Measurements from ENCODE around the gene OPCML. TPM values are rescaled to one million over a fixed set of nuclear protein-coding genes. Genes with fewer than 3 reads are reported as not detected.

The OPCML gene
- total and polyA plus RNA-seq, 2 experiments from 2014 or later: 0.21 to 0.51 TPM

DNA sequence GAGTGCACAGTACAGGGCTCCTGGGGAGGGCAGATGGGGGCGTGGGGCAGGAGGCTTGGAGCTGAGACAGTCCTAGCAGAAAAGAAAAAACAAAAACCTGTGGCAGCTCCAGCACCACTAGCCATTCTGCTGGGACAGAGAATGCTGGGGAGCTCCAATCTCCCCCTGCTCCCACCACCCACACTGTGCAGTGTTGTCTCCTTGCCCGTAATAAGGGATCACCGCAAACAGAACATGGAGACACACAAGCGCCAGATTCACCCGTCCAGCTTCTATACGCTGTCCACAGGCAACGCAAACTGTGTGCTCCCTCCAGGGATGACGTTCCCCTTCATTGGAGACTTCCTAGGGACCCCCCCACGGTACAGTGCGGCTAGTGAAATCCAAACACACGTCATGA, 31.4 kb downstream of the OPCML start:
- H3K4me3 ChIP-seq: no peak overlapping the region
- no peaks in the 10 kb centered on the region for H3K4me1 ChIP-seq (ENCODE audit: low read depth)
- no peaks in the 10 kb centered on the region for H3K27me3 ChIP-seq
- TF ChIP-seq CTCF (IDR thresholded peaks at IDR 0.05; ENCODE audit: low read depth, low read length): no peak
- H3K27ac ChIP-seq: no peak overlapping the region
- DNase-seq (ENCODE audit: low read depth in 1 of 2, low spot score in 1 of 2): no peak
- H3K9me3 ChIP-seq (ENCODE audit: low read depth): no peaks in the 10 kb centered on the region
- H3K36me3 ChIP-seq: no peaks in the 10 kb centered on the region

- Histone ChIP-seq H3K9me3 (ENCODE audit: low read depth) (no peaks in the 10 kb centered on the region), H3K36me3 (no peaks in the 10 kb centered on the region), H3K27ac (no peak overlapping the region), H3K27me3 (no peaks in the 10 kb centered on the region), H3K4me1 (ENCODE audit: low read depth) (no peaks in the 10 kb centered on the region), H3K4me3 (no peak overlapping the region)
- no peak for TF ChIP-seq CTCF (IDR thresholded peaks at IDR 0.05; ENCODE audit: low read depth, low read length)
- DNase-seq (ENCODE audit: low read depth in 1 of 2, low spot score in 1 of 2): no peak
These were observed 31.9 kb downstream of the OPCML start for GRCh38 chr11:133500435-133500834.

DNA sequence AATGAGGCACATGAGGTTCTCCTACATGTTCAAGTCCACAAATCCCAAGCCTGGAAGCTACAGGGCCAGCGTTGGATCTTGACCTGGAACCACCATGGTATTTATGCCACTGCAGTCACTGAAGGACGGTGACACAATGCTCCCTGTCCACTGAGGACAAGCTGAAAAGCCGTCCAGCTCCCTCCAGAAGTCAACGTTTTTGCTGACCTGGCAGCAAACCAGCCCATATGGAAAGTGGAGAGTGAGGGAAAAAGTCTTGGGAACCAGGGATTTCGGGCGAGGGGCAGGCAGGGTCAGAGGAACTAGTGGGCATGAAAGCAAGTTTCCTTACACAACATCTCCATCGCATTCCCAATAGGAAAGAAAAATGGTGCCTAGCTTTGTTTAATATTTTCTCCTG, 33.3 kb downstream of the OPCML start:
- Histone ChIP-seq H3K36me3 (no peaks in the 10 kb centered on the region), H3K27me3 (no peaks in the 10 kb centered on the region), H3K9me3 (ENCODE audit: low read depth) (no peaks in the 10 kb centered on the region), H3K27ac (no peak overlapping the region), H3K4me3 (no peak overlapping the region), H3K4me1 (ENCODE audit: low read depth) (no peaks in the 10 kb centered on the region)
- TF ChIP-seq CTCF (IDR thresholded peaks at IDR 0.05; ENCODE audit: low read depth, low read length): no peak
- DNase-seq (ENCODE audit: low read depth in 1 of 2, low spot score in 1 of 2): no peak

DNA sequence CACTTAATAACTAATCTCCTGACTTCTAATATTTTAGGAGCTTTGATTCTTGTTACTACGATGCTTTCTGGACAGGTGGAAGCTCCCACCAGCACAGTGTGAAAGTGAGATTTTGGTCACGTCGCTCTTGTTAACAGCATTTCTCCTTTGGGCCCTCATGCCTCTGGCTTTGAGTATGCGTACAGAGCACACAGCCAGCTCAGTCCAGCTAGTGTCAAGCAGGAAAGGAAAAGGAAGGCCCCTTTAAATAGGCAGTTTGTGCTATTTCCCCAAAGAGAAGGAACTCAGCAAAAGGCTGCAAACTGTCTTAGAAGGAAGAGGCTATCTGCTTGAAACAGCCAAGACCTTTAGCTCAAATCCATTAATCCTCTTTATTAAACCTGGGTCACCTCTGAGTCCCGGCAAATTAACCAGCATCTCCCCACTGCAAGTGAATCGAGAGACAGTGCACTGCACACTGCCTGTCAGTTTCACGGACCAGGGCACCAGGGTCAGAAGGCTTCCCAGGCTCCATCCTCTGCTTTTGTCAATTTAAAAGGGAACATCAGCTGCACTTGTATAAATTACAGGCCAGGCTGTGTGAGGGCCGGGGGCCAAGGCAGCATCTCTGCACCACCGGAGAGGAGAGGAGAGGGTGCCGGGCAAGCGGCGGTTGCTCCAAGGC, 34.7 kb downstream of the OPCML start:
- Histone ChIP-seq H3K36me3 (no peaks in the 10 kb centered on the region), H3K27me3 (no peaks in the 10 kb centered on the region), H3K4me1 (ENCODE audit: low read depth) (no peaks in the 10 kb centered on the region), H3K9me3 (ENCODE audit: low read depth) (no peaks in the 10 kb centered on the region), H3K27ac (no peak overlapping the region), H3K4me3 (no peak overlapping the region)
- TF ChIP-seq CTCF (IDR thresholded peaks at IDR 0.05; ENCODE audit: low read depth, low read length): no peak
- DNase-seq (ENCODE audit: low read depth in 1 of 2, low spot score in 1 of 2): no peak

DNA sequence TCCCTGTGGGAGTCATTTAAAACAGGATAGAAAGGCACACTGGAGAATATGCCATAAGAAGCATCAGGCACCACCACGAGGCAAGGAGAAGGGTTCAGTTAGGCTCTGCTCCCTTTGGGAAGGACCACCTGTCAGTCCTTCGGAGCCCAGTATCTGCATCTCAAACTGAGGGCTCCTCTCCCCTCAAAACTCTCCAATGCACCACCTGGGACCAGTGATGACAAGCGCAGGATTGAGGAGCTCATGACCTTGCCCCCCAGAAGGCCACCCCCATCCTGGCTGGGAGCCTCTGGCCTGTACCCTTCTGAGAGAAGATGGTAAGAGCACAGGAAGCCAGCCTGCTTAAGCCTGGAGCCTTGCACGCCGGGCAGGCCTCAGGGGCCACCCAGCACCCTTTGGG, 39.4 kb downstream of the OPCML start:
- TF ChIP-seq CTCF (IDR thresholded peaks at IDR 0.05; ENCODE audit: low read depth, low read length): no peak
- no peaks in the 10 kb centered on the region for H3K36me3 ChIP-seq
- no peaks in the 10 kb centered on the region for H3K4me1 ChIP-seq (ENCODE audit: low read depth)
- no peaks in the 10 kb centered on the region for H3K27me3 ChIP-seq
- no peaks in the 10 kb centered on the region for H3K9me3 ChIP-seq (ENCODE audit: low read depth)
- H3K27ac ChIP-seq: no peak overlapping the region
- DNase-seq (ENCODE audit: low read depth in 1 of 2, low spot score in 1 of 2): no peak
- H3K4me3 ChIP-seq: no peak overlapping the region

Measured in cardiac muscle cell (in vitro differentiated cells and primary cell).